GM12892 (cell line): ENCODE results near the gene SLC30A10.

Experiments used
- POLR2A ChIP-seq: IDR thresholded peaks from 2 replicates; pipeline ENCODE4 v1.6.1; 2011; ENCODE audit warnings: low read depth, low read length, control low read depth
- POLR2AphosphoS5 ChIP-seq: IDR thresholded peaks from 2 replicates; pipeline ENCODE4 v1.6.1; 2011; ENCODE audit warnings: low read depth, low read length, control low read depth
- TAF1 ChIP-seq: IDR thresholded peaks from 2 replicates; pipeline ENCODE4 v1.6.1; 2011; ENCODE audit warnings: low read depth, mild to moderate bottlenecking, control low read depth, low read length, borderline replicate concordance

DNA sequence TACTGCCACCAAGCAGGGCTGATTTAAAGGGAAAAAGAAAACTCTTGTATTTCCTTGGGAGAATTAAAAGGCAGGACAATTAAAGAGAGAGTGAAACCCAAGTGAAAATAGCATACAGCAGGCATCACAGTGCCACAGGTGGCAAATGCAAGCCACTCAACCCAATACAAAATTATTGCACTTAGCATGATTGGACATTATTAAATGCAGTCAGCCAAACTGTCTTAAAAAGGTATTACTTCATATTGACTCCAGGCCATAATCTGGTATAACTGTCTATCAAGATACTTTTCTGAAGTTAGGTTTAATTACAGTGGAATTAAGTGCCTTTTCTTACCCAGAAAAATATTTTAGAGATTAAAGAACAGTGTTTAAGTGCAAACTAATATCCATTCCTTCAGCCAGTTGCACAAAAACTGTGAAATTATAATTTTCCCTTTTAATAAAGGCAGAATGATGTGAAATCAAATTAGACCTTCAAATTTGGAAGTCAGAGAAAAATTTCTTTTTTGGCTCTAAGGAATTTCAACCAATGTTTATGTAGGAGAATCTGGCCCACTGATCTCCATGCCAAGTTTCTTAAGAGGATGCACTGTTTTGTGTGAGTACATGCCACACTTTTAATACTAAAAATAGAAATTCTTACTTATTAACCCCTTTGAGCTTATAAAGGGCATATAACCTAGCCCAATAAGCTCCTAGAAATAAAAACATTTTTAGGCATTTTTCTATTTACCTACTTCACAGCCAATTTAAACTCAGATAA lies 15.2 kb downstream of the SLC30A10 start:
- TF ChIP-seq POLR2A (no peak), TAF1 (no peak), POLR2AphosphoS5 (no peak)
